Stimulated activated CD8-positive, alpha-beta memory T cell treated with anti-CD3 and anti-CD28 coated beads, Interleukin-15, amount 100 ng/mL, for 24 hours (primary cell): ENCODE measurements around the gene C5AR2.
"Not testable (repeated sequence)": the region's sequence is repeated elsewhere in the genome, so short reads cannot be mapped to it uniquely, and the experiment has no call there.

Experiments used
- DNase-seq: peaks from one replicate; pipeline ENCODE4 v3.0.0-alpha.2; 2020; ENCODE audit warnings: low read depth

C5AR2 gene

DNA sequence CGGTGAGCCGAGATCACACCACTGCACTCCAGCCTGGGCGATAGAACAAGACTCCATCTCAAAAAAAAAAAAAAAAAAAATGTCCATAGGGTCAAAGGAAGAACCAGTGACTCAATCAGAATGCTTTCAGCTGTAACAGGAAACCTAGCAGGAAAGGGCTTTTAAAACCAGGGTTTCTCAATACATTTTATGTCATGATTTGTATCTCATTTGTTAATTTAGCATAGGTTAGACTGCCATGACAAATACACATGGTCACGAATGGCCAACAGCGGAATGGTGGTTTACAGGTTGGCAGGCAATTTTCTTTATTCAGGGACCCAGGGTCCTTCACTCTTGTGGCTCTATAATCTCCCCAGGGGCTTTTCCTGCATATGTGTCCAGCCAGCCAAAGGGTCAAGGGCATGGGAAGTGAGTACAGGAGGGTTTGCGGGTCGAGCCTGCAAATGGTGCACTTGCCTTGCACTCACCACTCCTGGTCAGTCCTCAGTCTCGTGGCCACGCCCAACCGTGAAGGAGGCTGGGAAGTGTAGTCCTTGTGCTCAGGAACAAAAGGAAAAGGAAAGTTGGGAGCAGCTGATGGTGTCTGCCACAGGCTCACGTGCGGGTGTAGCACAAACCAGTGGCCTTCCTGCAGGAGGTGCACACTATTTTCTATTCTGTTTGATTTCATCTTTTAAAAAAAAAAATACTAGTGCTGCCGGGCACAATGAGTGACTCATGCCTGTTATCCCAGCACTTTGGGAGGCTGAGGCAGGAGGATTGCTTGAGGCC, 32.0 kb downstream of the C5AR2 start:
- DNase-seq: no peak

DNA sequence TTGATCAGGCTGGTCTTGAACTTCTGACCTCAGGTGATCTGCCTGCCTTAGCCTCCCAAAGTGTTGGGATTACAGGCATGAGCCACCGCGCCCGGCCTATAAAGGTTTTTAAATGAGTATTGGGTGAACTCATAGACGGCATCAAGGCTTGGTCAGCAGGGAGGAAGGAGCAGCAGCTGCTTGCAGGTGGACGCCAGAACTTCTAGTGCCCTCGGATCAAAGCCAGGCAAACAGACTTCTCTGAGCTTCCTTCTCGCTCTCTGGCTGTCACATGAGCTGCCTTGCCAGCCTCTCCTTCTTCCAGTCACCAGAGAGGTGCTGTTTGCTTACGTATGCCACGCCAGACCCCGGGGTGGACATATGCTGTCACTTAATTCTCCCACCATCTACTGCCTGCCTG, 33.5 kb downstream of the C5AR2 start:
- DNase-seq: not testable (repeated sequence)

DNA sequence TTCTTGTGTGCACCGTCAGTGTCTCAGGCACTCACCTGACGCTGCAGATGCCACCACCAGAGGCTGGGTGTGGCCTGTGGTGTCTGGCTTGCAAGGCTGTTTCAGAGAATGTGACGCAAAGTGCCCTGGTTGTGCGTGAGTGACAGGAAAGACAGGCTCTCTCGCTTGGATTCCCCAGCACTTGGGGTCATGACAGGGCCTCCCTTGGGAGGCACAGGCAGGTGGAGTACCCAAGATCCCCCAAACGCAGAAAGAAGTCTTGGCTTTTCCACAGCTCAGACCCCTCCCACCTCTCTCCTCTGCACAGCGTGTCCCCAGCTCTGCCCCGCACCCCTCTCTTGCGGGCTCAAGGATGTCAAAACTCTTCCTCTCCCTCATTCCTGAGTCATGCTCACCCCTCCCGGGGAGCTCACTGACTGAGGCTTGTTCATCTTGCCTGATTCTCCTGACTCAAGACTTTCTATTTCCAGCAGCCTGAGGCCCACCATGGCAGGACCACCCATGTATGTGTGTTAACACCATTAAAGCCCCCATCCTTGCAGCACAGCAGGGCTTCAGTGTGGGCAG, 38.2 kb downstream of the C5AR2 start:
- no peak for DNase-seq

DNA sequence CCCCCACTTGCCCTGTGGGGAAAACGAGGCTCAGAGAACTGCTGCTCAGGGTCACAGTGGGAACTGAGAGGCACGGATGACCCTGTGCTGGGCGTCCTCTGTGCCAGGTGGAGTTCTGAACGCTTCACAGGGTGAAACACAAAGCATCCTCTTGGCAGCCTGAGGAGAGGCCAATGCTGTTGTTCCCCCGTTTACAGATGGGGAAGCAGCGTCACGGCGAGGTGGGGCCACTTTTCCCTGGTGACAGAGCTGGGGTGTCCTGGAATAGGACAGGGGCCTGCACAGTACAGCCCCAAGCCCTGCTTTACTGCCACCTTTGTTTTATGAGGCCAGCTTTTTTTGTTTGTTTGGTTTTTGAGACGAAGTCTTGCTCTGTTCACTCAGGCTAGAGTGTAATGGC, 39.3 kb downstream of the C5AR2 start:
- DNase-seq: no peak

DNA sequence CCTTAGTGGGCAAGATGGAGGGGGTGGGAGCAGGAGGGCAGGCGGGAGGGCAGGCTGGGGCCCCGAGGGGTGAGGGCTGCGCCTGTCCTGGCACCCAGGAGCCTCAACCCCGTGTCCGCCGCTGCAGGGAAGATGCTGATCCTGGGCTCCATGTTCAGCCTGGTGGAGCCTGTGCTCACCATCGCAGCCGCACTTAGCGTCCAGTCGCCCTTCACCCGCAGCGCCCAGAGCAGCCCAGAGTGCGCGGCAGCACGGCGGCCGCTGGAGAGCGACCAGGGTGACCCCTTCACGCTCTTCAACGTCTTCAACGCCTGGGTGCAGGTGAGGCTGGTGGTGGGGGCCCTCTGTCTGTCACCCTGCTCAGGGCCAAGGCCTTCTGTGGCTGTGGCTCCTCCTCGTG, 40.6 kb downstream of the C5AR2 start:
- DNase-seq: no peak

DNA sequence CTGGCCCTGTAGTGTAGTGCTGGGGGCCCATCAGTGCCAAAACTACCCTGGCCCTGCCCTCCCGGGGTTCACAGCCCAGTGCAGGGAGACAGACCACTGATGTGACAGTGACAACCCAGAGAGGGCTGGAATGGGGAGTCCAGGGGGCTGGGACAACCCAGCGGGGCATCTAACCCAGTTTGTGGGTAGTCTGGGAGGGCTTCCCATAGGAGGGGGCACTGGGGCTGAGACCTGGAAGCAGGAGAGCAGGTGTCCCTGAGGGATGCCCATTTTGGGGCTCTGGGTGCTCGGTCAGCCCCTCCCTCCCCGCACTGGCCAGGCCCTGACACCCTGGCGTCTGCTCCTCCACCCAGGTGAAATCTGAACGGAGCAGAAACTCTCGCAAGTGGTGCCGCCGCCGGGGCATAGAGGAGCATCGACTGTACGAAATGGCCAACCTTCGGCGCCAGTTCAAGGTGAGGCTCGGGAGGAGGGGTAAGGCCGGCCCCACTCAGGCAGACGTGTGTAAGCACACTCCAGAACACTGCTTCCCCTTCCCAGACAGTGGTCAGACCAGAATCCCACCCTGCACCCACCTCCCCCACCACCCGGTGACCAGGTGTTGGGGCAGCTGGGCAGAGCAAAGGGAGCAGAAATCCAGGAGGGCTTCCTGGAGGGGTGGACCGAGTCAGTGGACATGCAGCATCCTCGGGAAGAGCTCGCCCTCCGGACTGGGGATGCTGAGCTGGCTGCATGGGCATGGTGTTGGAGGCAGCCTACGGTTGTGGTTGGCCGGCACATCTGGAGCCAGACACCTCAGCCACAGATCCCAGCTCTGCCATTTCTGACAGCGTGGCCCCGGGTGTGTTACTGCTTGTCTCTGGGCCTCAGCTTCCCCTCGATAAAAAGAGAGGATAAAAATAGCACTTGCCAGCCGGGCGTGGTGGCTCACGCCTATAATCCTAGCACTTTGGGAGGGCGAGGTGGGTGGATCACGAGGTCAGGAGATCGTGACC, 41.6 kb downstream of the C5AR2 start:
- no peak for DNase-seq

DNA sequence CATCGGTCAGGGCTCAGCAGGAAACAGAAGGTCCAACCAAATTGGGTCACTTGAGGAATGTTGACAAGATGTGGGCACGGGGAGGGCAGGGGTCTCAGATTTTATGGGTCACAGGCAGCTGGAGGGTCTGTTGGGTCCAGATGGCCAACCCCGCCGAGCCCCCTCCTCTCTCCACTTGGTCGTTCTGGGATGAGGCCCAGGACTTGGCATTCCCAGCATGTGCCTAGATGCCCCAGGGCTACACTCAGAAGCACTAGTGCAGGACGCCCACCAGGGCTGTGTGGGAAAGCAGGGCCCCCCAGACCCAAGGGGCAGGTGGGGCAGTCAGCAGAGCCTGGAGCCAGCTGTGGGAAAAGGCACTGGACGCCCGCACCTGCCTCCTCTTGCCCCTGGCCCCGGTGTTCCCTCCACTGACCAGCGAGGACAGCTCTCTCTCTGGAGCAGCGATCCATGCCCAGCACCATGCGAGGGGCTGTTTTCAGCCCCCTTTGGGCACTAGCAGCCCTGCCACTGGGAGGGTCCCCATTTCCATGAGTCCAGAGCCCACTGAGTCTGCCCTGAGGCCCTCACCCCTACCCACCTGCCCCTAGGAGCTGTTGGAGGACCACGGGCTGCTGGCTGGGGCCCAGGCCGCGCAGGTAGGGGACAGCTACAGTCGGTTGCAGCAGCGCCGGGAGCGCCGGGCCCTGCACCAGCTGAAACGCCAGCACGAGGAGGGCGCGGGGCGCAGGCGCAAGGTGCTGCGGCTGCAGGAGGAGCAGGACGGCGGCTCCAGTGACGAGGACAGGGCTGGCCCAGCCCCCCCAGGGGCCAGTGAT, 43.1 kb downstream of the C5AR2 start:
- DNase-seq: no peak

DNA sequence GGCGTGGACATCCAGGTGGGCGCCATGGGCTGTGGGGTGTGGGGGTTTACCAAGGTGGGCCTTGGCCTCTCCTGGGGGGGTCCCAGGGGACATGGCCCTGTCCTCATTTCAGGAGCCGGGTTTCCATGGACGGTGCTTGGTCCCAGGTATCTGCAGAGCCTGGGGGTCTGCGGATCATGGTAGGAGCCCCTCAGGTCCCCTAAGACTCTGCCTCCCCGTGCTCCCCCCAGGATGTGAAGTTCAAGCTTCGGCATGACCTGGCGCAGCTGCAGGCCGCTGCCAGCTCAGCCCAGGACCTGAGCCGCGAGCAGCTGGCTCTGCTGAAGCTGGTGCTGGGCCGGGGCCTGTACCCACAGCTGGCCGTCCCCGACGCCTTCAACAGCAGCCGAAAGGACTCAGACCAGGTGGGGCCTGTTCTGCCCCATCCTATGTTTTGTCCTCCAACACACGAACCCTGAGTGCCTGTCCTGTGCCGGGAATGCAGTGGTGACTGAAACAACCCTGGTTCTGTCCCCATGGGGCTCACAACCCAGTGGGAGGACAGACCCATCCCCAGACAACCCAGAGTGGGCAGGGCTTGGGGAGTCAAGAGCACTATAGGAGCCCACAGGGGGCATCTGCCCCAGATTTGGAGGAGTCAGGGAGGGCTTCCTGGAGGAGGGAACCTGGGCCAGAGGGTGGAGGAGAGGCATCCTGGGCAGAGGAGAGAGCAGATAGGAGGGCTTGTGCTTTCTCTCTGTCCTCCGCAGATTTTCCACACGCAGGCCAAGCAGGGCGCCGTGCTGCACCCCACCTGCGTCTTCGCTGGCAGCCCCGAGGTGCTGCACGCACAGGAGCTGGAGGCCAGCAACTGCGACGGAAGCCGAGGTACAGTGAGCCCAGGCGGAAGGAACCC, 44.0 kb downstream of the C5AR2 start:
- no peak for DNase-seq

DNA sequence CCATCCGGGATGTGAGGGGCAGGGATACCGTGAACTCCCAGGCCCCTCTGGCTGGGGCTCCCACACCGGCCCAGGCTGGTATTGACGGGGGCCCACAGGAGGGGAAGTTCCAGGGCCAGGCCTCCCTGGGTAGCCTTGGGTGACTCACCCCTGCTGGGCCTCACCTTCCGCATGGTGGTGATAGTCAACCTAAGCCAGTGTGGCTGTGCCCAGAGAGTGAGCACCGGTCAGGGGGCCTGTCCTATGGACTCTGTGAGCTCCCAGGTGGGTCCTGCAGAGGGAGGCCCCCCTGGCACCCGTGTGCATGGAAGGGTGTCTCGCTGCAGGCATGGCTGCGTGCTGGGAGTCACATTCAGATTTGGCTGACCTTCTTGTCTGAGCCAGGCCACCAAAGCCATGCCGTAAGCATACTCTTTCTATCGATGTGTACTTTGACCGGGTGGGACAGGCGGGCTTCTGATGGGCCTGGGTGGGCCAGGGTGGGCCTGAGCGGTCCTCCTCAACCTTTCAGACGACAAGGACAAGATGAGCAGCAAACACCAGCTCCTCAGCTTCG, 44.7 kb downstream of the C5AR2 start:
- DNase-seq: no peak

DNA sequence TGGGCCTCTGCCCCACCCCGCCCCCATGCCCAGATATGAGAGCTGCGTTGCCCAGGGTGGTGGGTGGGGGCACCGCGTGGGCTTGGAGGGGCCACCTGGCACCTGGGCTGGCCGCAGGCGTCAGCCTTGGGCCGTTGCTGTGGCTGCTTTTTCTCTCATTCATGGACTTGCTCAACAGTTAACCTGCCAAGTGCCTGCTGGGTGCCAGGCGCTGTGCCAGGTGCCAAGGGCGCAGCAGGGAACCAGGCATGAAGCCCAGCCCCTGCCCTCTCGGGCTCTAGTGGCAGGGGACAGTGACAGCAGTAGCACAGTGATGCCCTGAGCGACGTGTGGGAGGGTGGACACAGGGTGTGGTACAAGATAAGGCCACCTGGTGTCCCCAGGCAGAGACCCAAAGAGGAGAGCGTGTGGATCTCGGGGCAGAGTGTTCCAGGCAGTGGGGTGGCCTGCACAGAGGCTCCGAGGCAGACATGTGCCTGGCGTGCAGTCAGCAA, 45.3 kb downstream of the C5AR2 start:
- no peak for DNase-seq

DNA sequence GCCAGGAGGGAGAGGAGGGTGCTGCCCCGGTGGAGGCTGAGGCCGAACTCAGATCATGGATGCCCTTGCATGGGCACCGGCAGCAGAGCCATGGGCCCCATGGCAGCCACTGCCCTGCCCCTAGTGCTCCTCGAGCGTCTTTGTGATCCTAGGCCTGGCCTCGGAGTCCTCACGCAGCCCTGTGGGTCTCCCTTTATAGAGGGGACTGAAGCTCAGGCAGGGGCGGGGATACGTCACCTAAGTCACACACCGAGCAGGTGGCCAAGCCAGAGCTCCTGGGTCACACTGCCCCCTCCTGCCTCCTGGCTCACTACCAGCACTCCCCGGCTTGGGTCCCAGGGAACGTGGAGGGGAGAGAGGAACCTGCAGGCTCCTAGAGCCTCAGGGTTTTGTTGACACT, 45.8 kb downstream of the C5AR2 start:
- DNase-seq: no peak

DNA sequence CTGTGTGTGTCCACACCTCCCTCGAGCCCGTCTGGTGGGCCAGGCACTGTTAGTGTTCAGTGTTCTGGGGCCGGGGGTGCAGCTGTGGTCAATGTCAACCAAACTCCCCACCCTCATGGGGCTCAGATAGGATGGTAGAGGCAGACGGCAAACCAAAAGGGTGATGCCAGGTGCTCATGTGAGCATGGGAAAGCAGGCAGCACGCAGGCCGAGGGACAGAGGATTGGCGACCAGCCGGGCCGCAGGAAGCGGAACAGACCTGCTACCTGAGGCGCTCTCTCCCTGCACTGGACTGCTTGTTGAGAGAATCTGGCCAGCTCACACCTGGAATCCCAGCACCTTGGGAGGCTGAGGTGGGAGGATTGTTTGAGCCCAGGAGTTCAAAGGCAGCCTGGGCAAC, 46.3 kb downstream of the C5AR2 start:
- no peak for DNase-seq

DNA sequence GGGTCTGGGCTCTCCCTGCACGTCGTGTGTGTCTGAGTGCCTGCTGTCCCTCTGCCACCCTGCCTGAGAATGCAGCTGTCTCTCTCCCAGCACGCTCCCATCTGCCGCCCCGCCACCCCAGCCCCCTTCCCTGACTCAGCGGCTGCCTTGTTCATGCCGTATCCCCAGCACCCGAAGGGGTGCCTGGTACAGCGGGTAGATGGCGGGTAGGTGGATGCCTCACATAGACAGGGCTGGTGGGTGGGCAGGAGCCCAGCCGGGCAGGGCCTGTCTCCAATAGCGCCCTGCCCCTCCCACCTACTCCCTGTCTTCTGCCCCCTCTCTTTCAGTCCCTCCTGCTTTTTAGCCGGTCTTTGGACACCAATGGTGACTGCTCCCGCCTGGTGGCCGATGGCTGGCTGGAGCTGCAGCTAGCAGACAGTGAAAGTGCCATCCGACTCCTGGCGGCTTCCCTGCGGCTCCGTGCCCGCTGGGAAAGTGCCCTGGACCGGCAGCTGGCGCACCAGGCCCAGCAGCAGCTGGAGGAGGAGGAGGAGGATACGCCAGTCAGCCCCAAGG, 47.5 kb downstream of the C5AR2 start:
- DNase-seq: no peak

DNA sequence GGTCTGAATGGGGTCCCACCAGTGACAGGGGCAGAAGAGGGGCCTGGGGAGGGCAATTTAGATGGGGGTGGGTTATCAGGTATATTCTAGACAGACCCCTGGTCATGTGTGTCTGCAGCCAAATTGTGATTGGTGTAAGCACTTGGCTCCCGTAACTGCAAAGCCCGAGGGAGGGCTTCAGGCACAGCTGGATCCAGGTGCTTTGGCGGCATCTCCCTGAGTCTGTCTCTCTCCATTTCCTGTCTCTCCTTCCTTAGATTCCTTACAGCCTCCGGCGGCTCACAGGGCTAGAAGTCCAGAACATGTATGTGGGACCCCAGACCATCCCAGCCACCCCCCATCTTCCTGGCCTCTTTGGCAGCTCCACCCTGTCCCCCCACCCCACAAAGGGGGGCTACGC, 48.6 kb downstream of the C5AR2 start:
- DNase-seq: no peak

DNA sequence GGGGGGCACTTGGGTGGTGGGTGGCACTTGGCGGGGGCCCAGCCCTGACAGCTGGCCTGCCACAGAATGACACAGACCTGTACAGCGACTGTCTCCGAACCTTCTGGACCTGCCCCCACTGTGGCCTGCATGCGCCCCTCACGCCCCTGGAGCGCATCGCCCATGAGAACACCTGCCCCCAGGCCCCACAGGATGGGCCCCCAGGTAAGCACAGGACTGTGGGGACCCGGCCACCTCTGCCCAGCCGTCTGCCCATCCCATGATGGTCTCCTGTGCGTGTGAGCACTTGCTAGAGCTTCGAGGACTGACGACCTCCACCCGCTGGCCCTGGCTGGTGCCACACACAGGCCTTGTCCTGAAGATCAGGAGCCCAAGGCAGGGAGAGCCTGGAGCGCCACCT, 49.1 kb downstream of the C5AR2 start:
- DNase-seq: no peak

DNA sequence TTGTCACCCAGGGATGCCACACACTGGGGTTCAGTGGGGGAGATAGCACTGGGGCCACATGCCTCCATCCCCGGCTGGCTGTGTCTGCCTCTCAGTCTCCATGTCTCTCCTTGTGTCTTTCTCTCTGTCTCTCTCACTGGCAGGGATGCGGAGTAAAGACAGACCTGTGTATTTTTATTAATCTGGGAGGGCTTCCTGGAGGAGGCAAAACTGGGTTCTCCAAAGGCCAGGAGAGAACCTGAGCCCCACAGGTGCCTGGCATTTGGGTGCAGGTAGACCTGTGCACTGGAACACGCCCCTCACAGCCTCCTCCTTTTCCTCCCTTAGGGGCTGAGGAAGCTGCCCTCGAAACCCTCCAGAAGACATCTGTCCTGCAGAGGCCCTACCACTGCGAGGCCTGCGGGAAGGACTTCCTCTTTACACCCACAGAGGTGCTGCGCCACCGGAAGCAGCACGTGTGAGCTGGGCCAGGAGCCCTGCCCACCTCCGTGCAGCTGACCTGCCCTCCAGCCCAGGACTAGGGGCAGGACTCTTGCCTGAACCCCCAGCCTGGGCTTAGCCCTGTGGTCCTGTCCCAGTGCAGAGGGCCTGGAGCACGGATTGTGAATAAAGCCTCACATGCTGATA, 49.8 kb downstream of the C5AR2 start:
- no peak for DNase-seq

DNA sequence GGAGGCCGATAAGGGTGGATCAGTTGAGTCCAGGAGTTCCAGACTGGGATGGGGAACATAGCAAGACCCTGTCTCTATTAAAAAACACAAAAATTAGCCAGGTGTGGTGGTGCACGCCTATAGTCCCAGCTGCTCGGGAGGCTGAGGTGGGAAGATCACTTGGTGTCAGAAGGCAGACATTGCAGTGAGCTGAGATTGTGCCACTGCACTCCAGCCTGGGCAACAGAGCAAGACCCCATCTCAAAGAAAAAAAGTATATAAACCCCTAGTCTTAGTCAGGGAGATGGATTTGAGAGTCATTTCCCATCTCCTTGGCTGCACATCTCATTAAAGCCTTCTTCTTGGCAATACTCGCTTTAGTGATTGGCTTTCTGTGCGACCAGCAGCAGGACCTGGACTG, 51.9 kb downstream of the C5AR2 start:
- not testable (repeated sequence) for DNase-seq

DNA sequence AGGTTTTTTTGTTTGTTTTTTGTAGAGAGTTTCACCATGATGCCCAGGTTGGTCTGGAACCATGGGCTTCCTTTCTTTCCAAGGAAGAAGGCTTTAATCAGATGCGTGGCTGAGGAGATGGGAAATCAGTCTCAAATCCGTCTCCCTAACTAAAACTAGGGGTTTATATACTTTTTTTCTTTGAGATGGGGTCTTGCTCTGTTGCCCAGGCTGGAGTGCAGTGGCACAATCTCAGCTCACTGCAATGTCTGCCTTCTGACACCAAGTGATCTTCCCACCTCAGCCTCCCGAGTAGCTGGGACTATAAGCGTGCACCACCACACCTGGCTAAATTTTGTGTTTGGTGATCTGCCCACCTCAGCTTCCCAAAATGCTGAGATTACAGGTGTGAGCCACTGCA, 52.6 kb downstream of the C5AR2 start:
- DNase-seq: not testable (repeated sequence)

DNA sequence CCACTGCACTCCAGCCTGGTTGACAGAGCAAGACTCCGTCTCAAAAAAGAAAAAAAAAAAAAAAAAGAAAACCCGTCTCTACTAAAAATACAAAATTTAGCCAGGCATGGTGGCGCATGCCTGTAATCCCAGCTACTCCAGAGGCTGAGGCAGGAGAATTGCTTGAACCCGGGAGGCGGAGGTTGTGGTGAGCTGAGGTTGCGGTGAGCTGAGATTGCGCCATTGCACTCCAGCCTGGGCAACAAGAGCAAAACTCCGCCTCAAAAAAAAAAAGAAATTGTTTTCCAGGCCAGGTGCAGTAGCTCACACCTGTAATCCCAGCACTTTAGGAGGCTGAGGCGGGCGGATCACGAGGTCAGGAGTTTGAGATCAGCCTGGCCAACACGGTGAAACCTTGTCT, 54.6 kb downstream of the C5AR2 start:
- DNase-seq: not testable (repeated sequence)

DNA sequence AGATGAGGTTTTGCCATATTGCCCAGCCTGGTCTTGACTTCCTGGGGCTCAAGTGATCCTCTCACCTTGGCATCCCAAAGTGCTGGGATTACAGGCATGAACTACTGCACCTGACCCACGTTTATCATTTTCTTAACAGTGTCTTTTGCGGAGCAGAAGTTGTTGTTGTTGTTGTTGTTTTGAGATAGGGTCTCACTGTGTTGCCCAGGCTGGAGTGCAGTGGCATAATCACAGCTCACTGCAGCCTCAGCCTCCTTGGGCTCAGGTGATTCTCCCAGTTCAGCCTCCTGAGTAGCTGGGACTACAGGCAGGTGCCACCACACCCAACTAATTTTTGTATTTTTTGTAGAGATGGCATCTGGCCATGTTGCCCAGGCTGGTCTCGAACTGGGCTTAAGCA, 55.6 kb downstream of the C5AR2 start:
- not testable (repeated sequence) for DNase-seq
